Measurements from ENCODE around the gene ASPN.

DNA sequence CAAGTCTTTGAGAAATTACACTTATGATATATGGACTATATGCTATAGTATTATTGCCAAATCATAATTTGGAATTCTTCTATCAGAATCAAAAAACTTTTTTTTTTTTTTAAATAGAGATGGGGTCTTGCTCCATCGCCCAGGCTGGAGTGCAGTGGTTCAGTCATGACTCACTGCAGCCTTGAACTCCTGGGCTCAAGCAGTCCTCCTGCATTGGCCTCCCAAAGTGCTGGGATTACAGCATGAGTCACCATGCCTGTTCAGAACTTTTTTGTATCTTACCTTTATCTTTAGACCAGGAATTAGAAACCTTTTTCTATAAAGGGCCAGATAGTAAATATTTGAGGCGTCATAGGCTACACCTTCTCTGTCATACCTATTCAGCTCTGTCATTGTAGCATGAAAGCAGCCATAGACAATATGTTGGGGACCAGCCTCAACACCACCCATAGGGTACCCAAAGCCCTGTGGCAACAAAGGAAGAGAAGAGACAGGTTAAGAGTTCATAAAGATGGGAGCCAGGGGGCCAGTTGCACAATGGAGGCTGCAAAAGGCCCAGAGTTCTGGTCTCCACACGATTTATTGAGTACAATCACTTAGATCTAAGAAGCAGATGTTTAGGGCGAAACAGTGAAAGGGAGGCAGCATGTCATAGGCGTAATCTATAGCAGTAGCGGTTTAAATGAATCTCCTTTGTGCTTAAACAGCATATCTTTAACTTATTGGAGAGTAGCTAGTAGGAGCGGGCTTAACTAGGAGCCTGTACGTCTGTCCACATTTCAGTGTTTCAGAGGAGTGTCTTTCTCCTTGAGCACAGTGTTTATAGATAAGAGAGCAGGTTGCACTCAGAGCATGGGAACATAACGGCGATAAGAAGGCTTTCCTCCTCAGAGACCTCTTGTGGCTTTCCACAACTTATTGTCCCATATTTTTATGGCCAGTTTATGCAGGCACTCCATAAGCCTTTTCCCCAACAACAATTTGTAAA is 41.0 kb upstream of the ASPN start:
- TF ChIP-seq, protein P1, sequence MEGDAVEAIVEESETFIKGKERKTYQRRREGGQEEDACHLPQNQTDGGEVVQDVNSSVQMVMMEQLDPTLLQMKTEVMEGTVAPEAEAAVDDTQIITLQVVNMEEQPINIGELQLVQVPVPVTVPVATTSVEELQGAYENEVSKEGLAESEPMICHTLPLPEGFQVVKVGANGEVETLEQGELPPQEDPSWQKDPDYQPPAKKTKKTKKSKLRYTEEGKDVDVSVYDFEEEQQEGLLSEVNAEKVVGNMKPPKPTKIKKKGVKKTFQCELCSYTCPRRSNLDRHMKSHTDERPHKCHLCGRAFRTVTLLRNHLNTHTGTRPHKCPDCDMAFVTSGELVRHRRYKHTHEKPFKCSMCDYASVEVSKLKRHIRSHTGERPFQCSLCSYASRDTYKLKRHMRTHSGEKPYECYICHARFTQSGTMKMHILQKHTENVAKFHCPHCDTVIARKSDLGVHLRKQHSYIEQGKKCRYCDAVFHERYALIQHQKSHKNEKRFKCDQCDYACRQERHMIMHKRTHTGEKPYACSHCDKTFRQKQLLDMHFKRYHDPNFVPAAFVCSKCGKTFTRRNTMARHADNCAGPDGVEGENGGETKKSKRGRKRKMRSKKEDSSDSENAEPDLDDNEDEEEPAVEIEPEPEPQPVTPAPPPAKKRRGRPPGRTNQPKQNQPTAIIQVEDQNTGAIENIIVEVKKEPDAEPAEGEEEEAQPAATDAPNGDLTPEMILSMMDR (IDR thresholded peaks at IDR 0.05; ENCODE audit: low read depth, low read length), result no peak
- TF ChIP-seq POLR2A (IDR thresholded peaks at IDR 0.05; ENCODE audit: extremely low read depth, insufficient read length), result no peak
- TF ChIP-seq, protein P2, sequence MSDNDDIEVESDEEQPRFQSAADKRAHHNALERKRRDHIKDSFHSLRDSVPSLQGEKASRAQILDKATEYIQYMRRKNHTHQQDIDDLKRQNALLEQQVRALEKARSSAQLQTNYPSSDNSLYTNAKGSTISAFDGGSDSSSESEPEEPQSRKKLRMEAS (IDR thresholded peaks at IDR 0.05; ENCODE audit: low read depth, low read length), result no peak

Data from NB4 (cell line).